Activated effector memory CD4-positive, alpha-beta T cell treated with Interleukin-2 at 50 U/mL for 16 hours (primary cell): ENCODE data around the gene SYNM.

Experiments
- DNase-seq: peaks from one replicate; pipeline ENCODE4 v3.0.0-alpha.2; 2020

Gene SYNM

GRCh38 chr15:99145005-99145404, 40.1 kb downstream of the SYNM start:
- no peak for DNase-seq

GRCh38 chr15:99145778-99146177, 40.9 kb downstream of the SYNM start:
- no peak for DNase-seq

- DNase-seq = no peak
These were observed 41.8 kb downstream of the SYNM start for GRCh38 chr15:99146661-99147060.

- DNase-seq = no peak
These were observed 44.0 kb downstream of the SYNM start for GRCh38 chr15:99148851-99149276.

GRCh38 chr15:99149366-99149765, 44.5 kb downstream of the SYNM start:
- no peak for DNase-seq

- no peak for DNase-seq
These were observed 46.3 kb downstream of the SYNM start for GRCh38 chr15:99151156-99151555.

- no peak for DNase-seq
These were observed 48.2 kb downstream of the SYNM start for GRCh38 chr15:99153026-99153535.

- no peak for DNase-seq
These were observed 49.4 kb downstream of the SYNM start for GRCh38 chr15:99154271-99154670.

- no peak for DNase-seq
These were observed 51.1 kb downstream of the SYNM start for GRCh38 chr15:99155961-99156443.

GRCh38 chr15:99157456-99157855, 52.6 kb downstream of the SYNM start:
- DNase-seq = no peak

- no peak for DNase-seq
These were observed 53.9 kb downstream of the SYNM start for GRCh38 chr15:99158626-99159412.

GRCh38 chr15:99163271-99164062, 58.6 kb downstream of the SYNM start:
- DNase-seq = no peak

- DNase-seq = no peak
These were observed 59.2 kb downstream of the SYNM start for GRCh38 chr15:99164119-99164518.

- DNase-seq = no peak
These were observed 60.3 kb downstream of the SYNM start for GRCh38 chr15:99165020-99165790.

- DNase-seq = no peak
These were observed 61.2 kb downstream of the SYNM start for GRCh38 chr15:99165956-99166689.

GRCh38 chr15:99167201-99167600, 62.3 kb downstream of the SYNM start:
- no peak for DNase-seq

GRCh38 chr15:99167640-99168039, 62.8 kb downstream of the SYNM start:
- DNase-seq = no peak

GRCh38 chr15:99168601-99169580, 64.0 kb downstream of the SYNM start:
- no peak for DNase-seq

- DNase-seq = no peak
These were observed 65.0 kb downstream of the SYNM start for GRCh38 chr15:99169769-99170311.

- DNase-seq = no peak
These were observed 65.7 kb downstream of the SYNM start for GRCh38 chr15:99170476-99171065.
